Heart left ventricle (tissue), 16 donors: Measurements from ENCODE around the gene NR2F2. TPM values are rescaled to one million over a fixed set of nuclear protein-coding genes. Genes with fewer than 3 reads are reported as not detected.
"Not testable (repeated sequence)": the region's sequence is repeated elsewhere in the genome, so short reads cannot be mapped to it uniquely, and the experiment has no call there.

ENCODE experiments used
- ATAC-seq, 4 donors: fragments of 200-7000 bp; cut with Tn5 transposase; one replicate each; pipeline ENCODE4 v1.9.1; 2020 to 2022; ENCODE audit warnings: moderate library complexity in 4 of 4, mild to moderate bottlenecking in 3 of 4, moderate number of reproducible peaks in 1 of 4
- DNase-seq, 5 donors: peaks; one replicate each; pipeline ENCODE4 v3.0.0-alpha.2; 2020
- H3K27ac ChIP-seq, 12 donors: fragments of 200-600 bp; sonication (generic) in 4 of 12; one replicate each; pipeline versions ENCODE4 v1.5.0 to v1.8.0; 2016 to 2022; ENCODE audit warnings: mild to moderate bottlenecking in 2 of 12
- H3K27me3 ChIP-seq, 9 donors: fragments of 200-600 bp; sonication (generic) in 2 of 9; one replicate each; pipeline versions ENCODE4 v1.5.1 to v1.8.0; 2016 to 2022; ENCODE audit warnings: mild to moderate bottlenecking in 3 of 9
- H3K36me3 ChIP-seq, 9 donors: fragments of 200-600 bp; sonication (generic) in 2 of 9; one replicate each; pipeline versions ENCODE4 v1.5.0 to v1.8.0; 2018 to 2022; ENCODE audit warnings: mild to moderate bottlenecking in 2 of 9
- H3K4me1 ChIP-seq, 12 donors: fragments of 200-600 bp; sonication (generic) in 4 of 12; one replicate each; pipeline versions ENCODE4 v1.5.0 to v1.8.0; 2016 to 2022; ENCODE audit warnings: mild to moderate bottlenecking in 3 of 12
- H3K4me3 ChIP-seq, 12 donors: fragments of 200-600 bp; sonication (generic) in 4 of 12; one replicate each; pipeline versions ENCODE4 v1.5.0 to v1.8.0; 2017 to 2022; ENCODE audit warnings: mild to moderate bottlenecking in 9 of 12, moderate library complexity in 4 of 12
- H3K9me3 ChIP-seq, 12 donors: fragments of 200-600 bp; sonication (generic) in 4 of 12; one replicate each; pipeline versions ENCODE4 v1.5.0 to v1.8.0; 2016 to 2022; ENCODE audit warnings: mild to moderate bottlenecking in 1 of 12
- POLR2A ChIP-seq, 2 donors: fragments of 450-650 bp; IDR thresholded peaks; one replicate each; pipeline ENCODE4 v1.6.1; 2017; ENCODE audit warnings: antibody characterized with exemption in 2 of 2, mild to moderate bottlenecking in 2 of 2, moderate library complexity in 2 of 2
- WGBS, 4 donors: extraction: QIAGEN DNeasy Blood & Tissue Kit in 2 of 4; methylation state at CpG; one replicate each; pipeline versions ENCODE4 v1.1.5 to v1.1.7; 2013 to 2018; 5-methylcytosine and 5-hydroxymethylcytosine counted together
- intact Hi-C, 10 donors: fragments of 100-400 bp; cut with DNase I; formaldehyde crosslinking; loops; one replicate each; pipeline versions ENCODE4 v1.11.1 to v1.14.2; 2022
- polyA plus RNA-seq, 2 donors: library from polyadenylated mRNA; stranded (reverse); fragments of 200-250 nt; gene quantifications; one replicate each; pipeline ENCODE4 v1.2.3, GENCODE V29; 2013
- total RNA-seq, 9 donors: library from RNA; depleted of rRNA in 2 of 9; stranded (reverse); fragments of >200 nt in 2 of 9; fragmentation: NEBNext Ultra II Directional in 3 of 9; extraction: Animal tissue kit (Norgen Biotek cat#: 25700) in 3 of 9; gene quantifications; one replicate each; pipeline versions ENCODE4 v1.1.0 to v1.2.4, GENCODE V29; 2016 to 2023
- TF ChIP-seq, protein P1 (sequence below), 12 donors: fragments of 200-600 bp; sonication (generic) in 4 of 12; IDR thresholded peaks; one replicate each; pipeline versions ENCODE4 v1.5.0 to v1.8.0; 2018 to 2022; ENCODE audit warnings: antibody characterized with exemption in 12 of 12, mild to moderate bottlenecking in 5 of 12
- donor health status: ischemic (EF 13 %, LVEDD 7.1; RV severe dilation, severe dysfunction).
- donor health status: healthy with polysubstance abuse.
- donor health status: DM: no; HTN: yes; CAD: no.
- donor health status: DM: no; HTN: no; CAD: no.
- donor health status: ischemic (EF 25% LVEDD 6.9; RV normal size, moderate dysfunction).
- donor health status: ischemic (EF 25% LVEDD 5.7; RV mildly dilated, moderate dysfunction).
- donor health status: healthy.
- donor health status: DM: yes; HTN: yes; CAD: no.
- donor health status: ischemic (EF 35%, LVEDD 5.7; RV mildly dilated, moderate dysfunction).
- donor health status: nonischemic (EF 11% LVEDD 7.7; RV severe dilation, severe dysfunction).
- donor health status: DM: yes; HTN: yes; CAD: no.
- donor health status: PGD.
- donor health status: ischemic (EF 29% LVEDD 5.4; RV normal size, mild dysfunction).
- donor health status: nonischemic (EF 23%, LVEDD 6.1; RV moderate dilation, normal function).

The NR2F2 gene
- total and polyA plus RNA-seq, 11 donors, result 11.8 to 22.4 (median 16.1) TPM

DNA sequence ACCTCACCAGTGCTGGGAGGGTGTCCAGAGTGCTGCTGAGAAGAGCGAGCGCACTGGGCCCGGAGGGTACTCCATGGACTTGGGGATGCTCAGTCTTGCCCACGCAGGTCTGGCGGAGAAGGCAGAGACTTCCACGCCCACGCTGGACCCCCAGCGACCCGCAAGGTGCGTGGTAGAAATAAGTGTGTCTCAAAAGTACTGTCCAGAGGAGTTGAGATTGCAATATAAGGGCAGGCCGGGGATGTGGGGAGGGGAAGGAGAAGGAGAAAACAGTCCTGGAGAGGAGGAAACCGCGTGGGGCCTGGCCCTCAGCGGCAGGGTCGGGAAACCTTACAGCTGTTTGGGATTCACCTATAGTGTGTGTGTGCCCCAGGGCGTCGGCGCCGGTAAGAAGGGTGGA, 38.9 kb downstream of the NR2F2 start:
- no peaks in the 10 kb centered on the region for H3K36me3 ChIP-seq

GRCh38 chr15:96369825-96370621, 39.5 kb downstream of the NR2F2 start:
- no peak for ATAC-seq
- peaks cover 0 to 11% (median 0%) of the 10 kb centered on the region in 12 donors for H3K4me1 ChIP-seq
- H3K27me3 ChIP-seq, result peaks cover 7 to 58% (median 44%) of the 10 kb centered on the region in 9 donors
- TF ChIP-seq POLR2A (IDR thresholded peaks at IDR 0.05), result no peak
- TF ChIP-seq, protein P1, sequence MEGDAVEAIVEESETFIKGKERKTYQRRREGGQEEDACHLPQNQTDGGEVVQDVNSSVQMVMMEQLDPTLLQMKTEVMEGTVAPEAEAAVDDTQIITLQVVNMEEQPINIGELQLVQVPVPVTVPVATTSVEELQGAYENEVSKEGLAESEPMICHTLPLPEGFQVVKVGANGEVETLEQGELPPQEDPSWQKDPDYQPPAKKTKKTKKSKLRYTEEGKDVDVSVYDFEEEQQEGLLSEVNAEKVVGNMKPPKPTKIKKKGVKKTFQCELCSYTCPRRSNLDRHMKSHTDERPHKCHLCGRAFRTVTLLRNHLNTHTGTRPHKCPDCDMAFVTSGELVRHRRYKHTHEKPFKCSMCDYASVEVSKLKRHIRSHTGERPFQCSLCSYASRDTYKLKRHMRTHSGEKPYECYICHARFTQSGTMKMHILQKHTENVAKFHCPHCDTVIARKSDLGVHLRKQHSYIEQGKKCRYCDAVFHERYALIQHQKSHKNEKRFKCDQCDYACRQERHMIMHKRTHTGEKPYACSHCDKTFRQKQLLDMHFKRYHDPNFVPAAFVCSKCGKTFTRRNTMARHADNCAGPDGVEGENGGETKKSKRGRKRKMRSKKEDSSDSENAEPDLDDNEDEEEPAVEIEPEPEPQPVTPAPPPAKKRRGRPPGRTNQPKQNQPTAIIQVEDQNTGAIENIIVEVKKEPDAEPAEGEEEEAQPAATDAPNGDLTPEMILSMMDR (IDR thresholded peaks at IDR 0.05), result no peak
- H3K27ac ChIP-seq, result no peak overlapping the region
- intact Hi-C loops, result loop anchor here in 1 of 10 donors (10.0 kb wide), 2 partner anchors 215 to 1385 kb away; no protein-coding TSS in a partner anchor
- H3K9me3 ChIP-seq, result no peaks in the 10 kb centered on the region
- DNase-seq, result no peak
- no peaks in the 10 kb centered on the region for H3K36me3 ChIP-seq
- no peak overlapping the region for H3K4me3 ChIP-seq
- 40 to 63% (median 50%) methylated on average over 20 to 22 of the region's 22 CpGs for WGBS, 4 donors

More for the DNA sequence above, 38.9 kb downstream of the NR2F2 start:
- ATAC-seq (no peak), DNase-seq (peak in 1 of 5 donors; percentile 56)
- no peak for TF ChIP-seq POLR2A (IDR thresholded peaks at IDR 0.05)
- TF ChIP-seq, protein P1 (IDR thresholded peaks at IDR 0.05), result no peak
- H3K9me3 ChIP-seq, result no peaks in the 10 kb centered on the region
- H3K27ac ChIP-seq, result no peak overlapping the region
- WGBS, 4 donors, result 42 to 69% (median 59%) methylated on average over 19 of the region's 19 CpGs
- intact Hi-C loops, result loop anchor here in 1 of 10 donors (10.0 kb wide), 1 partner anchor 215 kb away; no protein-coding TSS in a partner anchor
- peaks cover 0 to 11% (median 0%) of the 10 kb centered on the region in 12 donors for H3K4me1 ChIP-seq
- H3K27me3 ChIP-seq, result peaks cover 7 to 63% (median 50%) of the 10 kb centered on the region in 9 donors
- no peak overlapping the region for H3K4me3 ChIP-seq

DNA sequence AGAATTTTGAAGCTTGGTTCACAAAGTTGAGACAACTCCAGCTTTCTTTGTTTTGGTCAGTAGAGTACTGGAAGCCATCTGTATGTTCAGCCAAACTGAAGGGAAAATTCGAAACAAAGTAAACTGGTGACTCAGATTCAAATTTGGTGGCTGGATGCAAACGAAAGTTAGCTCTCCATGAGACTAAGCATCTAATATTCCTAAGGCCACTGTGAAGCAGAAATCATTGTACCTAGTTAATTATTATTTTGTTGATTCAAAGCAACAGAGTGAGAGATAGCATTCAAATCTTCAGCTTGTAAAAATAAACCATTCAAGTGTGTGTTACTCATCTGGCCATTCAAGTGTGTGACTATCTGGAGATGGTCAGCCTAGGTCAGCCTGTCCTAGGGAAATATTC, 42.1 kb downstream of the NR2F2 start:
- no peaks in the 10 kb centered on the region for H3K9me3 ChIP-seq
- H3K4me1 ChIP-seq, result peaks cover 0 to 11% (median 0%) of the 10 kb centered on the region in 12 donors
- intact Hi-C loops, result loop anchor here in 1 of 10 donors (10.0 kb wide), 1 partner anchor 1382 kb away; no protein-coding TSS in a partner anchor
- ATAC-seq (no peak), DNase-seq (no peak)
- H3K4me3 ChIP-seq, result no peak overlapping the region
- 81 to 91% (median 87%) methylated on average over 2 of the region's 2 CpGs for WGBS, 4 donors
- no peak for TF ChIP-seq POLR2A (IDR thresholded peaks at IDR 0.05)
- TF ChIP-seq, protein P1 (IDR thresholded peaks at IDR 0.05), result no peak
- H3K27ac ChIP-seq, result no peak overlapping the region
- H3K36me3 ChIP-seq, result no peaks in the 10 kb centered on the region
- peaks cover 0 to 33% (median 20%) of the 10 kb centered on the region in 9 donors for H3K27me3 ChIP-seq

DNA sequence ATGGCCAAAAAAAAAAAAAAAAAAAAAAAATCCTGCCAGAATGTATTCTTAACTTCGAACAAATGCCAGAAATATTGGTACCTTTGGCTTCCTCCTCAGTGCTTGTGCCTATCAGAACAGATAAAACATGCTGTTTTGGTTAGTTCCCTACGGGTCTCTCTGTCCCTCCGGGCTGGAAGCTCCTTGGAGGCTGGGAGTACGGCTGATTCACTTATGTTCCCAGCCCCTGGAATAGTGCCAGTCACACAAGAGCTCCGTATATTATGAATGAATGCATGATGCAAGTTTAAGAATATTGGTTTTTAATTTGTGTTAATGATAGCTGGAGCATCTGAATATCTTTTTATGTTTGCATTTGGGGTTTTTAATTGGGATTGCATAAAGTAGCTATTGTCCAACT, 44.0 kb downstream of the NR2F2 start:
- no peaks in the 10 kb centered on the region for H3K4me1 ChIP-seq
- H3K9me3 ChIP-seq, result peaks cover 0 to 7% (median 0%) of the 10 kb centered on the region in 12 donors
- no peak overlapping the region for H3K27ac ChIP-seq
- intact Hi-C loops, result loop anchor here in 1 of 10 donors (10.0 kb wide), 1 partner anchor 1380 kb away; no protein-coding TSS in a partner anchor
- ATAC-seq (no peak), DNase-seq (no peak)
- H3K36me3 ChIP-seq, result no peaks in the 10 kb centered on the region
- no peak overlapping the region for H3K4me3 ChIP-seq
- WGBS, 4 donors, result 56 to 63% (median 59%) methylated on average over 5 of the region's 5 CpGs
- peaks cover 0 to 16% (median 8%) of the 10 kb centered on the region in 9 donors for H3K27me3 ChIP-seq
- TF ChIP-seq, protein P1 (IDR thresholded peaks at IDR 0.05), result no peak
- no peak for TF ChIP-seq POLR2A (IDR thresholded peaks at IDR 0.05)

DNA sequence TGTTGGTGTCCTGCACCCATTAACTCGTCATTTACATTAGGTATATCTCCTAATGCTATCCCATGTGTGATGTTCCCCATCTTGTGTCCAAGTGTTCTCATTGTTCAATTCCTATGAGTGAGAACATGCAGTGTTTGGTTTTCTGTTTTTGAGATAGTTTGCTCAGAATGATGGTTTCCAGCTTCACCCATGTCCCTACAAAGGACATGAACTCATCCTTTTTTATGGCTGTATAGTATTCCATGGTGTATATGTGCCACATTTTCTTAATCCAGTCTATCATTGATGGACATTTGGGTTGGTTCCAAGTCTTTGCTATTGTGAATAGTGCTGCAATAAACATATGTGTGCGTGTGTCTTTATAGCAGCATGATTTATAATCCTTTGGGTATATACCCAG, 49.1 kb downstream of the NR2F2 start:
- WGBS, 4 donors, result 79 to 96% (median 80%) methylated on average over 1 to 2 of the region's 2 CpGs
- peaks cover 0 to 12% (median 0%) of the 10 kb centered on the region in 12 donors for H3K9me3 ChIP-seq
- not testable (repeated sequence) for DNase-seq, H3K36me3 ChIP-seq, ATAC-seq, H3K27me3 ChIP-seq, H3K4me1 ChIP-seq, H3K27ac ChIP-seq, H3K4me3 ChIP-seq
- intact Hi-C loops, result loop anchor here in 1 of 10 donors (10.0 kb wide), 1 partner anchor 1375 kb away; no protein-coding TSS in a partner anchor
